Muscle of leg (tissue), 11 donors: ENCODE data around the gene USF1. TPM values are rescaled to one million over a fixed set of nuclear protein-coding genes. Genes with fewer than 3 reads are reported as not detected.
"Not testable (repeated sequence)": the region's sequence is repeated elsewhere in the genome, so short reads cannot be mapped to it uniquely, and the experiment has no call there.

ENCODE experiments used
- DNase-seq: peaks from one replicate; pipeline ENCODE4 v3.0.0; 2013
- H3K27ac ChIP-seq: one replicate; pipeline ENCODE4 v1.5.1; 2013; ENCODE audit warnings: mild to moderate bottlenecking, low read length, control low read depth
- H3K27me3 ChIP-seq: one replicate; pipeline ENCODE4 v1.6.1; 2013; ENCODE audit warnings: low read length; ENCODE audit not compliant: control insufficient read depth, insufficient read depth
- H3K36me3 ChIP-seq: one replicate; pipeline ENCODE4 v1.6.1; 2013; ENCODE audit warnings: low read length; ENCODE audit not compliant: control insufficient read depth, insufficient read depth
- H3K4me1 ChIP-seq: one replicate; pipeline ENCODE4 v1.6.1; 2013; ENCODE audit warnings: low read length; ENCODE audit not compliant: control insufficient read depth, insufficient read depth
- H3K4me3 ChIP-seq: one replicate; pipeline ENCODE4 v1.5.1; 2013; ENCODE audit warnings: low read length, control low read depth
- H3K9me3 ChIP-seq: replicated peaks from 2 replicates; pipeline ENCODE4 v1.6.1; 2013; ENCODE audit warnings: low read depth, low read length; ENCODE audit not compliant: control insufficient read depth
- WGBS: methylation state at CpG from one replicate; pipeline ENCODE4 v1.1.5; 2013; ENCODE audit warnings: missing lambda C conversion rate; ENCODE audit not compliant: insufficient coverage; 5-methylcytosine and 5-hydroxymethylcytosine counted together
- polyA plus RNA-seq, 8 donors: library from polyadenylated mRNA; unstranded; fragments of 120-200 nt; gene quantifications; one replicate each; pipeline versions ENCODE4 v1.2.1 to v1.2.3, GENCODE V29; 2013; ENCODE audit warnings: inconsistent platforms in 1 of 8, low replicate concordance in 1 of 8; ENCODE audit not compliant: insufficient read length in 8 of 8, insufficient read depth in 1 of 8
- total RNA-seq: library from RNA; stranded (reverse); fragments of 120-200 nt; gene quantifications from one replicate; pipeline ENCODE4 v1.2.4, GENCODE V29; 2013

The USF1 gene
- total and polyA plus RNA-seq, 9 donors = 34.9 to 46.9 (median 38.2) TPM

DNA sequence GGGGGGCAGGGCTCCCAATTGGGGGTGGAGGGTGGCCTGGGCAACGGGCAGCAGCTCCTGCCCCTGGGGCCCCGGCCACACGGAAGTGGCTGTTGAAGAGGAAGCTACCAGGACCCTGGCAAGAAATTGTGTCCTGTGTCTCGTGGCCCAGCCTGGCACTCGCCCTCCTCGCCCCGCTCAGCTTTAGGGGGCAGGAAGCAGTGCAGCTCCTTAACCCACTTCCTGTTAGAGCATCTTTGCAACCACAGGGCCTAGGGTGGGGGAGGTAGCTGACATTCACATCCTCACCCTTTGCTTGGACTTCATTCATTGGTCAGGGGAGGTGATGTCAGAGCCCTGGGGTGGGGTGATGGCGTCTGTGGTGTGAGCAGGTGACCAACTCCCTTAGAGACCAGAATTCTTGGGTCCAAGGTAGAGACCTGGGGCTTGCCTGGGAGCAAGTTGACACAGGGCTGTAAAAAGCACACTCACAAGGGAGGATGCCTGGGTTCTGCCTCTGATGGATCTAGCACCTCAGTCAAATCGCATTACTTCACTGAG is 24.0 kb upstream of the USF1 start, which contains the start of gene ARHGAP30:
Gene ARHGAP30 (minus strand): TSS at position 161 of the 540 bp plus-strand sequence. CDS start 267 bp downstream, outside the sequence.
- no peaks in the 10 kb centered on the region for H3K9me3 ChIP-seq
- peaks cover 7% of the 10 kb centered on the region for H3K27me3 ChIP-seq
- H3K4me1 ChIP-seq = no peaks in the 10 kb centered on the region
- no peaks in the 10 kb centered on the region for H3K36me3 ChIP-seq
- peak within 1 kb of the TSS; percentile 34 for H3K4me3 ChIP-seq
- peak within 1 kb of the TSS; percentile 47 for H3K27ac ChIP-seq
- 56% methylated on average over 5 of the region's 9 CpGs for WGBS
- peak; percentile 65 for DNase-seq

DNA sequence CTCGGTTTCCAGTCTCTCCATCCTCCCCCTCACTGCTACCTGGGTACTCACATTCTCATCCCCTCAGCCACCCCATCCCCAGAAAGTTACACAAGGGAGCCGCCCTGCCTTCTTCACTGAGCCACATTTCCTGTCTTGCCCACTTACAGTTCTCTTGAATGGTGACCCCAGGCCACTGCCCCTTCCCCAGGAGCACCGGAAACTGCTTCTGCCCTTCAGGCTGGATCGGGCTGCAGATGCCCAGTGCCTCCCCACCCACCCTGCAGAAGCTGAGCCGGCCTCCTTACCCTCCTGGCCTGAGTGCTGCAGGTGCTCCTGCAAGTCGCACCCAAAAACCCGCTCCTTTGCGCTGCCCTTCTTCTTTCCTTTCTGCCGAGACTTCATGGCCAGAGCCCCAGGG is 23.5 kb upstream of the USF1 start:
- no peak for DNase-seq
- 80% methylated on average over 8 of the region's 9 CpGs for WGBS
- H3K4me1 ChIP-seq = no peaks in the 10 kb centered on the region
- H3K27ac ChIP-seq = peak overlapping the region; percentile 47
- peak overlapping the region; percentile 34 for H3K4me3 ChIP-seq
- H3K9me3 ChIP-seq = no peaks in the 10 kb centered on the region
- peaks cover 8% of the 10 kb centered on the region for H3K27me3 ChIP-seq
- no peaks in the 10 kb centered on the region for H3K36me3 ChIP-seq

DNA sequence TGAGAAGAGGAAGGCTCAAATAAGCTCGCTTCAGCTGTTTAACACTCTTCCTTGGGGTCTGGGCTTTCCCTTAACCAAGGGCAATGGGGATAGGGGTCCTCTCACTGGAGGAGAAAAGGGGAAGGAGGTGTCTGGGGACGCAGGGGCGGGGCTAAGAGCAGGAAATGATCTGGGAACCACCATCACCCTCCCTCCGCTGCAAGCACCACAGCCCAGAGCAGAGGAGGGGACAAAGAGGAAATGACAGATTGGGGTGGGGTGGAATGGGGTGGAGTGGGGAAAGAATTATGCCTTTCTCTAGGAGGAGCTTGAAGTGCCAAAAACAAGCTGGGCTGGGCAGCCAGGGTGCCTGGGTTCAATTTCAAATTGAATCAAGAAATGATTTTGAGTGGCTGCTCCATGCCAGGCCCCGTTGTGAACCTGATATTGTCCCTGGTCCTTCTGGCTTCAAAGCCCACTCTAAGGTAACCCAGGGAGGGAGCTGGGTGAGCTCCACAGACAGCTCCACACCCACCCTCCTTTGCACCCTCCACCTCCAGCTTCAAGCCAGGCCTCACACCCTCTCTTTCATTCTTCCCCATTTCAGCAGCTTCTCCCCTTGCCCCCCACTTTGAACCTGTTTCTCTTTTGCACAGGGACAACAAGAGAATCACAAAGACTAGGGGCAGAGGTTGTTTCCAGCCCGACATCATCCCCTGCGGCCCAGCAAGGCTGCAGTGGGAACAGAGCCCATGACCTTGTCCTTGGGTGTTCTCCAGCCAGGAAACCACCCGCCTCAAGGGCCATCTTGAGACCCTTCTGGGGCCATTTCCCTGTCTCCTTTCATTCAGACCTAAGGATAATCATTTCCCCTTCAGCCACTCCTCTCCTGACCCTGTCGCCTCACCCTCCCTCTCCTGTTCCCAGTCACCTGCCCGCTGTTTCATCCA is 22.8 kb upstream of the USF1 start:
- WGBS = 67% methylated on average over 6 of the region's 10 CpGs
- H3K27me3 ChIP-seq = peaks cover 8% of the 10 kb centered on the region
- peak overlapping the region; percentile 47 for H3K27ac ChIP-seq
- peak; percentile 71 for DNase-seq
- H3K36me3 ChIP-seq = no peaks in the 10 kb centered on the region
- H3K4me1 ChIP-seq = no peaks in the 10 kb centered on the region
- H3K4me3 ChIP-seq = peak overlapping the region; percentile 34
- H3K9me3 ChIP-seq = no peaks in the 10 kb centered on the region

DNA sequence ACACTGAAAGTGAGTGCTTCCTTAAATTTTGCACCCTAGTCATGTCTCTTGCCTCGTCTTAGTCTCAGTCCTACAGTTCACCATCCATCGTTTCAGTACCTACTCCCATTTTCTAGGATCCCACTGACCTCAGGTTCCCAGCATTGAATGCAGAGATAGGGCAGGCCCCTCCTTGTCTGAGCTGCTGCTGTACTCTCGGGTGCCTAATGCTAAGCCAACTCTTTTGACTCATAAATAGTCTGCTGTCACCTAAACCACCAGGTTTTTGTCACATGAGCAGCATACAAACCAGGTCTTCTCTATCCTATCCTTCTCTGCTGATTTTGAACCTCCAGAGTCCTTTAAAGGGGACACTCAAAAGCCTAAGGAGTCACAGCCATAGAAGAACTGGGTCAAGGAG is 20.9 kb upstream of the USF1 start:
- DNase-seq = no peak
- 59% methylated on average over 3 of the region's 3 CpGs for WGBS
- no peaks in the 10 kb centered on the region for H3K4me1 ChIP-seq
- H3K27me3 ChIP-seq = peaks cover 9% of the 10 kb centered on the region
- H3K4me3 ChIP-seq = no peak overlapping the region
- H3K9me3 ChIP-seq = no peaks in the 10 kb centered on the region
- no peaks in the 10 kb centered on the region for H3K36me3 ChIP-seq
- no peak overlapping the region for H3K27ac ChIP-seq

DNA sequence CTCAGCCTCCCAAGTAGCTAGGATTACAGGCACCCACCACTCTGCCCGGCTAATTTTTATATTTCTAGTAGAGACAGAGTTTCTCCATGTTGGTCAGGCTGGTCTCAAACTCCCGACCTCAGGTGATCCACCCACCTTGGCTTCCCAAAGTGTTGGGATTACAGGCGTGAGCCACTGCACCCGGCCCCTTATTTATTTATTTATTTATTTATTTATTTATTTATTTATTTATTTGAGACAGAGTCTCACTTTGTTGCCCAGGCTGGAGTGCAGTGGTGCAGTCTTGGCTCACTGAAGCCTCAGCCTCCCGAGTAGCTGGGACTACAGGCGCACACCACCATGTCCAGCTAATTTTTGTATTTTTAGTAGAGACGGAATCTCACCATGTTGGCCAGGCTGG is 19.9 kb upstream of the USF1 start:
- not testable (repeated sequence) for H3K9me3 ChIP-seq, H3K36me3 ChIP-seq, H3K4me1 ChIP-seq, DNase-seq, H3K4me3 ChIP-seq, H3K27ac ChIP-seq, H3K27me3 ChIP-seq
- no CpG with 5 or more reads among the region's 7 CpGs for WGBS

DNA sequence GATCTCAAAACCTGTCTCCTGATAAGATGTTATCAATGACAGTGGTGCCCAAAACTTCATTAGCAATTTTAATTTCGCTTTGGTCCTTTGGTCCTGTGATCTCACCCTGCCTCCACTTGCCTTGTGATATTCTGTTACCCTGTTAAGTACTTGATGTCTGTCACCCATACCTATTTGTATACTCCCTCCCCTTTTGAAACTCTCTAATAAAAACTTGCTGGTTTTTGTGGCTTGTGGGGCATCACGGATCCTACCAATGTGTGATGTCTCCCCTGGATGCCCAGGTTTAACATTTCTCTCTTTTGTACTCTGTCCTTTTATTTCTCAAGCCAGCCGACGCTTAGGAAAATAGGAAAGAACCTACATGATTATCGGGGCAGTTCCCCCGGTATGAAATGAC is 18.2 kb upstream of the USF1 start:
- not testable (repeated sequence) for H3K9me3 ChIP-seq, H3K27ac ChIP-seq, H3K4me3 ChIP-seq, H3K4me1 ChIP-seq, DNase-seq, H3K27me3 ChIP-seq, H3K36me3 ChIP-seq
- WGBS = 19% methylated on average over 2 of the region's 6 CpGs

DNA sequence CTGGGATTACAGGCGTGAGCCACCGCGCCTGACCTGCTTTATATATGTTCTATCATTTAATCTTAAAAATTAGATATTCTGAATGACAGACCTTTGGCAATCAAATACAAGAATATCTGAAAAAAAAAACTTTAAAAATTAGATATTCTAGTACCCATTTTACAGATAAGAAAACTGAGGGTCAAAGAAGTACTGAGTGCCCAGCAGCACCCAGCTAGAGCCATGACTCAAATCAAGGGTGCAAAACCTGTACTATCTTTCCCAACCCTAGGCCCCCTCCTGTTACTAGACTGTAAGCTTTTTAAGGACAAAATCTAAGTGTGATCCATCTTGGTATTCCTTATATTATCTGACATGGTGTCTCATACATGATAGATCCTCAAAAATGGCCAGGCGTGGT is 15.6 kb upstream of the USF1 start:
- H3K27me3 ChIP-seq = peaks cover 5% of the 10 kb centered on the region
- WGBS = no CpG with 5 or more reads among the region's 4 CpGs
- H3K4me1 ChIP-seq = no peaks in the 10 kb centered on the region
- no peak overlapping the region for H3K27ac ChIP-seq
- DNase-seq = no peak
- no peaks in the 10 kb centered on the region for H3K9me3 ChIP-seq
- no peaks in the 10 kb centered on the region for H3K36me3 ChIP-seq
- no peak overlapping the region for H3K4me3 ChIP-seq

DNA sequence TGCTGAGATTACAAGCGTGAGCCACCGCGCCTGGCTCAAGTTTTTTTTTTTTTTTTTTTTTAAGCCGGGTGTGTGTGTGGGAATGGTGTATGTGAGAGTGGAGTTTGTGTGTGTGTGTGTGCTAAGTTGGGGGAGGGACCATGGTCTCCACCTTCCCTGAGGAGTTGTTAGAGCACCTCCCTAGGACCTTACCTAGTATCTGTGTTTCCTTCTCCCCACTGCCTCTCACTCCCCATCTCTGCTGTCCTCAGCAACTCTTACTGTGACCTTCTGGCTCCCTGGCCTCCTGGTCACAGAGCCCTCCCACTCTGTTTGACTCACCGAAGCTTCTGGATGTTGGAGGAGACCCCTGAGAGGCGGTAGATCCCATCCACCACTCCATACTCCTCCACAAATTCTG is 13.5 kb upstream of the USF1 start:
- Histone ChIP-seq H3K27ac (no peak overlapping the region), H3K27me3 (peaks cover 10% of the 10 kb centered on the region), H3K4me1 (no peaks in the 10 kb centered on the region), H3K4me3 (no peak overlapping the region), H3K36me3 (no peaks in the 10 kb centered on the region), H3K9me3 (no peaks in the 10 kb centered on the region)
- no peak for DNase-seq
- WGBS = 50% methylated on average over 1 of the region's 6 CpGs

DNA sequence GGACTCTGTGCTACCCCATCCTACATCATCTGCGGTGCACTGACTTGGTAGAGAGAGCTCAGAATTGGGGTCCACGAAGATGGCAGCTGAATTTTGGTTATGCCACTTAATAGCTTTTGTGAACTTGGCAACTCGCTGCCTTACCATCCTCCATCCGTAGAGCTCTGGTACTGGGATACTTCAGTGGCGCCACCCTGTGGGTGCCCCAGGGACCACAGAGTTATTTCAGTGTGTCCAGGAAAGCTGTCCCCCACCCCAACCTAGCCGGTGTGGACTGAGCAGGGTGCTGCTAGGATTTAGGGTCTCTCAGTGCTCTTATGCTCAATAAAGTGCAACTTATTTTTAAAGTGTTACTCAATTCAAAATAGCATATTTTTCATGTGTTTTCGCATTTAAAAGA is 9.0 kb upstream of the USF1 start:
- Histone ChIP-seq H3K36me3 (no peaks in the 10 kb centered on the region), H3K4me1 (no peaks in the 10 kb centered on the region), H3K9me3 (no peaks in the 10 kb centered on the region), H3K27ac (no peak overlapping the region), H3K27me3 (peaks cover 13% of the 10 kb centered on the region), H3K4me3 (no peak overlapping the region)
- no peak for DNase-seq
- WGBS = 100% methylated on average over 1 of the region's 7 CpGs

DNA sequence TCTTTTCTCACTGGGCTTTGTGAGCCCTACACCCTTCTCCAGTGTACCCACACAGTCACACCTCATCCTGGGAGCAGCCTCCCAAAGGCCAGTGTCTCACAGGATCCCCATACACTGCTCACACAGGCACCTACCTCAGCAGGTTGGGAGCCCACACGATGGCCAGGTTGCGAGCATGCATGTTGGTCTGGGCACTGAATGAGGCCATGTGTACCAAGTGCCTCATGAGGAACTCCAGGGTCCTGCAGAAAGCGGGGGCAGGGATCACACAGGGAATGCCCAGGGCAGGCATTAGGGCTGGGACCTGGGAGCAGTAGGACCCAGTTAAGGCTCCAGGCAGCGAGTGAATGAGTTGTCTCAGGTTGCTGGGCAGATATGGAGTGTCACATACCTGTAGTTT is 8.5 kb upstream of the USF1 start:
- Histone ChIP-seq H3K36me3 (no peaks in the 10 kb centered on the region), H3K4me1 (no peaks in the 10 kb centered on the region), H3K9me3 (no peaks in the 10 kb centered on the region), H3K27me3 (peaks cover 13% of the 10 kb centered on the region), H3K4me3 (no peak overlapping the region), H3K27ac (no peak overlapping the region)
- 84% methylated on average over 4 of the region's 4 CpGs for WGBS
- DNase-seq = no peak
